GM19240 (cell line): Measurements from ENCODE around the gene ULK1.

Experiments
- DNase-seq: peaks from one replicate; pipeline ENCODE4 v3.0.0; 2011; ENCODE audit warnings: low spot score; ENCODE audit not compliant: insufficient read length

ULK1 gene

GRCh38 chr12:131907379-131908091 is 13.1 kb downstream of the ULK1 start:
- no peak for DNase-seq

GRCh38 chr12:131908092-131909080 is 14.0 kb downstream of the ULK1 start:
- DNase-seq = no peak

- no peak for DNase-seq
These were observed 14.8 kb downstream of the ULK1 start for GRCh38 chr12:131909081-131909751.

GRCh38 chr12:131909752-131910219 is 15.4 kb downstream of the ULK1 start:
- DNase-seq = no peak

GRCh38 chr12:131910302-131911027 is 16.0 kb downstream of the ULK1 start:
- DNase-seq = no peak

- DNase-seq = no peak
These were observed 16.7 kb downstream of the ULK1 start for GRCh38 chr12:131911028-131911650.

GRCh38 chr12:131911851-131912477 is 17.5 kb downstream of the ULK1 start:
- no peak for DNase-seq

- DNase-seq = no peak
These were observed 18.3 kb downstream of the ULK1 start for GRCh38 chr12:131912518-131913274.

GRCh38 chr12:131913666-131914065 is 19.2 kb downstream of the ULK1 start:
- no peak for DNase-seq

GRCh38 chr12:131914179-131914702 is 19.8 kb downstream of the ULK1 start:
- no peak for DNase-seq

GRCh38 chr12:131915000-131915689 is 20.7 kb downstream of the ULK1 start:
- DNase-seq = no peak

GRCh38 chr12:131915823-131916222 is 21.4 kb downstream of the ULK1 start:
- DNase-seq = no peak

GRCh38 chr12:131916306-131917138 is 22.1 kb downstream of the ULK1 start:
- DNase-seq = no peak

- DNase-seq = no peak
These were observed 22.8 kb downstream of the ULK1 start for GRCh38 chr12:131917139-131917710.

- no peak for DNase-seq
These were observed 23.4 kb downstream of the ULK1 start for GRCh38 chr12:131917711-131918306.

GRCh38 chr12:131918311-131919050 is 24.1 kb downstream of the ULK1 start:
- DNase-seq = no peak
